KBM-7 (cell line): Measurements from ENCODE around the gene ODAD3.
"Not testable (repeated sequence)": the region's sequence is repeated elsewhere in the genome, so short reads cannot be mapped to it uniquely, and the experiment has no call there.

ENCODE experiments used
- DNase-seq: peaks from one replicate; pipeline ENCODE4 v3.0.0-alpha.2; 2015
- in situ Hi-C: fragments of 300-500 bp; cut with MboI; formaldehyde crosslinking; loops from 2 replicates; pipeline ENCODE4 v1.14.3; 2020; ENCODE audit warnings: low sequenced_read_pairs, low pct_unique_long_range_greater_than_20kb, mixed read lengths

The ODAD3 gene

GRCh38 chr19:11380653-11381537 is 54.0 kb downstream of the ODAD3 start:
- in situ Hi-C loops = no loop called here
- DNase-seq = peak; percentile 99

GRCh38 chr19:11379857-11380350 is 55.0 kb downstream of the ODAD3 start:
- no peak for DNase-seq
- in situ Hi-C loops = no loop called here

DNA sequence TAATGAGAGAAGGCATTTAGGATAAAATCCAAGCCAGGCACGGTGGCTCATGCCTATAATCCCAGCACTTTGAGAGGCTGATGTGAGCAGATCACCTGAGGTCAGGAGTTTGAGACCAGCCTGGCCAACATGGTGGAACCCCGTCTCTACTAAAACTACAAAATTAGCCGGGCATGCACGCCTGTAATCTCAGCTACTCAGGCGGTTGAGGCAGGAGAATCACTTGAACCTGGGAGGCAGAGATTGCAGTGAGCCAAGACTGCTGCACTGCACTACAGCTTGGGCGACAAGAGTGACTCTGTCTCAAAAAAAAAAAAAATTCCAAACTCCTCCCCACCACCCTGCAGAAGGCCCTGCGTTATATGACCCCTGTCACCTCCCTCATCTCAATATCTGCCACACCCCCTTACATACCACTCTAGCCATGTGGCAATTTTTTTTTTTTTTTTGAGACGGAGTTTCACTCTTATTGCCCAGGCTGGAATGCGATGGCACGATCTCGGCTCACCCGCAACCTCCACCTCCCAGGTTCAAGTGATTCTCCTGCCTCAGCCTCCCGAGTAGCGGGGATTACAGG is 55.6 kb downstream of the ODAD3 start:
- DNase-seq, in situ Hi-C loops: not testable (repeated sequence)

- in situ Hi-C loops = no loop called here
- peak; percentile 57 for DNase-seq
These were observed 56.4 kb downstream of the ODAD3 start for GRCh38 chr19:11378319-11379189.

GRCh38 chr19:11377756-11378155 is 57.2 kb downstream of the ODAD3 start:
- in situ Hi-C loops = no loop called here

GRCh38 chr19:11377237-11377636 is 57.7 kb downstream of the ODAD3 start:
- in situ Hi-C loops = no loop called here
- no peak for DNase-seq

More at GRCh38 chr19:11377756-11378155, 57.2 kb downstream of the ODAD3 start:
- no peak for DNase-seq

GRCh38 chr19:11375143-11375948 is 59.6 kb downstream of the ODAD3 start:
- DNase-seq = peak; percentile 84
- in situ Hi-C loops = no loop called here

DNA sequence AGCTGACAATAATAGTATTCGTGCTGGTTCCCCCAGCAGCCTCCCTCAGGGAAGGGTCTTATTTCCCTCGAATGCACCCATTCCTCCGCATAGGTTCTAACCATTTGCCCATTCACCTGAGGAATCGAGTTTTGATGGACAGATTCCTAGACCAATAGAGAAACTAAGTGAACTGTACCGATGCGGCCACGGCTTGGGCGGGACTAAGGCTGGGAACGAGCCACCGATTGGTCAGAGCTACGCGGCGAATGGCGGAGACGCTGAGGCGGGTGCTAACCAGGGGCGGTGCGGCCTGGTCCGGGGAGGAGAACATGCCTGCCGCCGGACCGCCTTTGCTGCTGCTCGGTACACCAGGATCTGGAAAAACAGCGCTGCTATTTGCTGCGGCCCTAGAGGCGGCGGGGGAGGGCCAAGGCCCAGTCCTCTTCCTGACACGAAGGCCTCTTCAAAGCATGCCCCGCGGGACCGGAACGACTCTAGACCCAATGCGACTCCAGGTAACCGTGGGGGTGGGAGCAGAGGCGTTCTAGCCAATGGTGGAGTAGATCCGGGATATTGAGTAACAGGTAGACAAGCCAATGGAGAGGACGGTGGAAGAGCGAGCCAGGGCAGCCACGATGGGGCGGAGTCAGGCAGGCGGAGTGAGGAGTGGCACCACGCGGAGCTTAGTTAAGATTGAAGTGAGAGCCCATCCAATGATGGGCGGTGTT is 60.3 kb downstream of the ODAD3 start, which contains the start of gene SWSAP1:
Gene SWSAP1, plus strand, starts transcription at position 234 of the 710 bp plus-strand sequence. Its CDS starts 15 bp downstream, at position 249.
- peak; percentile 100 for DNase-seq
- in situ Hi-C loops = no loop called here

- peak; percentile 58 for DNase-seq
- in situ Hi-C loops = no loop called here
These were observed 61.0 kb downstream of the ODAD3 start for GRCh38 chr19:11373885-11374432.

DNA sequence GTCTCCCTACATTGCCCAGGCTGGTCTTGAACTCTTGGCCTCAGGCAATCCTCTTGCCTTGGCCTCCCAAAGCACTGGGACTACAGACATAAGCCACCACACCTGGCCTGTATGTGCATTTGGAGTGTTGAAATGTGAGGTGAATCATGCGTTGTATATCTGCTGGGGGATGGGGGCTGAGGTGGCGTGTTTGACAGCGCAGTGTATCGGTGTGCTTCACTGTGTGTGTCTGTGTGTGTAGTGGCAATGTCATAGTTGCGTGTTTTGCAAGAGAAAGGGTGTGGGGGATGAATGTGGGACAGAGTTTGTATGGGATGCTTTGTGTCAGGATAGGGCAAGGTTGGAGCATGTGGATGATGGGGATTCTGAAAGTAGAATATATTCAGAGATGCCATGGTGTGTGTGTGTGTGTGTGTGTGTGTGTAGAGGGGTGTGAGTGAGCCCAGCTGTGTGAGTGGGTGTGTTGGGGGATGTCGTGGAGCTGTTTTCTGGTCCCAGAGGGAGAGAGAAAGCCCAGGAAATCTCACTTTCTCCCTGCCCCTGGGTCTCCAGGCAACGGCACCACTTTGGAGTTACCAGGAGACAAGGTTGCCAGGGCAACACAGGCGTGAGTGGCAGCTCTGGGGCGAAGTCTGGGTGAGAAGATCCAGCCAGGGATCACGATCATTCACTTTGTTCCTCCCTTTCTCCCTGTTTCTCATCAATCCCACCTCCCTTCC is 61.6 kb downstream of the ODAD3 start:
- no peak for DNase-seq
- in situ Hi-C loops = no loop called here

DNA sequence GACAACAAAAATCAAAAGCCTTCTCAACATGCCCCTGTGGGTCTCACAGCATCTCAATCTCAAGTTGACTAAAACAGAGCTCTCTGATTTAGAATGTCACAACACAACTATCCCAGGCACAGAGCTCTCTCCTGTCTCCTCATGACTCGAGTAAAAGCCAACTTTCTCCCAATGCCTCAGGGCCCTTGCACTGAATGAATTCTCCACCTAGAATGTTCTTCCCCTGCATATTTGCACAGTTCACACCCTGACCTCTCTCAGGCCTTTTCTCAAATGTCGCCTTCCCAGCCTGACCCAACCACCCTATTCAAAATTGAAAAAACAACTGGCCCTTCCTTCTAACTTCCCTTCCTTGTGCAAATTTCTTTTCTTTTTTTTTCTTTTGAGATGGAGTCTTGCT is 64.2 kb downstream of the ODAD3 start:
- in situ Hi-C loops = no loop called here
- DNase-seq = no peak
